DND-41 (cell line): ENCODE results near the gene CYTH4.

ENCODE experiments used
- EZH2 ChIP-seq: IDR thresholded peaks from 3 replicates; pipeline ENCODE4 v1.6.1; 2012; ENCODE audit warnings: borderline replicate concordance, low read depth, mild to moderate bottlenecking, moderate library complexity, low read length, inconsistent platforms; ENCODE audit not compliant: severe bottlenecking
- TF ChIP-seq, protein P1 (sequence below): IDR thresholded peaks from 2 replicates; pipeline ENCODE4 v1.5.1; 2012; ENCODE audit warnings: borderline replicate concordance, low read length, moderate library complexity, mild to moderate bottlenecking; ENCODE audit not compliant: poor library complexity, severe bottlenecking; ENCODE audit errors: extremely low read depth

DNA sequence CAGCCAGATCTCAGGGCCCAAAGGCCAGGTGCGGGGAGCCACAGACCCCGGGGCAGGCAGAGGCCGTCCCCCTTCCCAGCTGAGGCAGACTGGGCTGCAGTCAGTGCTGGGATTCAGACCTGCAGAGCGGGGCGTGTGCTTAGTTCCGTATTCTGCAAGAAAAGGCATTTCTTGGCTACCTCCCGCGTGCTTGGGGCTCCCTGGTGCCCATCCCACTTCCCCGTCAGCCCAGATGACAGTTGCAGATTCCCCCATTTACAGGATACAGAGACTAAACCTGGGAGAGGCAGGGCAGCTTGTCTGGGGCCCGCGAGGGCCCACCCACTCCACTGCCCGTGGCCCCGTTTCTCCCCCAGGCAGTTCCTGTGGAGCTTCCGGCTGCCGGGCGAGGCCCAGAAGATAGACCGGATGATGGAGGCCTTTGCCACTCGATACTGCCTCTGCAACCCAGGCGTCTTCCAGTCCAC, 18.3 kb downstream of the CYTH4 start:
- TF ChIP-seq, protein P1, sequence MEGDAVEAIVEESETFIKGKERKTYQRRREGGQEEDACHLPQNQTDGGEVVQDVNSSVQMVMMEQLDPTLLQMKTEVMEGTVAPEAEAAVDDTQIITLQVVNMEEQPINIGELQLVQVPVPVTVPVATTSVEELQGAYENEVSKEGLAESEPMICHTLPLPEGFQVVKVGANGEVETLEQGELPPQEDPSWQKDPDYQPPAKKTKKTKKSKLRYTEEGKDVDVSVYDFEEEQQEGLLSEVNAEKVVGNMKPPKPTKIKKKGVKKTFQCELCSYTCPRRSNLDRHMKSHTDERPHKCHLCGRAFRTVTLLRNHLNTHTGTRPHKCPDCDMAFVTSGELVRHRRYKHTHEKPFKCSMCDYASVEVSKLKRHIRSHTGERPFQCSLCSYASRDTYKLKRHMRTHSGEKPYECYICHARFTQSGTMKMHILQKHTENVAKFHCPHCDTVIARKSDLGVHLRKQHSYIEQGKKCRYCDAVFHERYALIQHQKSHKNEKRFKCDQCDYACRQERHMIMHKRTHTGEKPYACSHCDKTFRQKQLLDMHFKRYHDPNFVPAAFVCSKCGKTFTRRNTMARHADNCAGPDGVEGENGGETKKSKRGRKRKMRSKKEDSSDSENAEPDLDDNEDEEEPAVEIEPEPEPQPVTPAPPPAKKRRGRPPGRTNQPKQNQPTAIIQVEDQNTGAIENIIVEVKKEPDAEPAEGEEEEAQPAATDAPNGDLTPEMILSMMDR = no peak
- no peak for TF ChIP-seq EZH2
